ENCODE data around the gene PRAME. TPM values are rescaled to one million over a fixed set of nuclear protein-coding genes. Genes with fewer than 3 reads are reported as not detected.

Gene PRAME
- total RNA-seq, 1 donor from 2014 or later: not detected

DNA sequence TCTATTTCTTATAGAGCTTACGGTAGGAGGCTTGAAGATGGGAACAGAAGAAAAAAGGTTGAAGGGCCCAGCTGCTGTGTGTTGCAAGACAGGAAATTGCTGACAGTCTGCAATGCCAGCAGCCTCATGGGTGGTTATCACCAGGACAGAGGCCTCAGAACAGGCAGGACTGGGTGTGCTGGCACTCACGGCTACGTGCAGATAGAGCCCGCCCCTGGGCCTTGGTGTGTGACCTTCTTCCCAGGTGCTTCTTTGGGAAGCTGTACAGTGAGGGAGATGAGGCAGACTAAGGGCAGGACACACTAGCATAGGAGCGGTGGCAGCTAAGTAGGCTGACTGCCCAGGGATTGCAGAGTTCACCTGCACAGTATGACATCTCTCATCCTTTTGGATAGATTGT is 12.6 kb downstream of the PRAME start:
- DNase-seq (ENCODE audit: extremely low spot score in 2 of 2): no peak
- no peaks in the 10 kb centered on the region for H3K9me3 ChIP-seq
- no peaks in the 10 kb centered on the region for H3K27me3 ChIP-seq

DNA sequence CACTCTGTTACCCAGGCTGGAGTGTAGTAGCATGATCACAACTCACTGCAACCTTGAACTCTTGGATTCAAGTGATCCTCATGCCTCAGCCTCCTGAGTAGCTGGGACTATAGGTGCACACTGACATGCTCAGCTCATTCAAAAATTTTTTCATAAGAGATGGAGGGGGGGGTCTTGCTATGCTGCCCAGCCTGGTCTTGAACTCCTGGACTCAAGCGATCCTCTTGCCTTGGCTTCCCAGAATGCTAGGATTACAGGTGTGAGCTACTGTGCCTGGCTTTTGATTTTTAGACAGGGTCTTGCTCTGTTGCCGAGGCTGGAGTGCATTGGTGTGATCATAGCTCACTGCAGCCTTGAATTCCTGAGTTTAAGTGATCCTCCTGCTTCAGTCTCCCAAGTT is 14.0 kb downstream of the PRAME start:
- Histone ChIP-seq H3K27me3 (no peaks in the 10 kb centered on the region), H3K36me3 (no peaks in the 10 kb centered on the region), H3K4me1 (no peaks in the 10 kb centered on the region), H3K4me3 (no peak overlapping the region), H3K27ac (no peak overlapping the region), H3K9me3 (no peaks in the 10 kb centered on the region)
- no peak for DNase-seq (ENCODE audit: extremely low spot score in 2 of 2)
- TF ChIP-seq POLR2AphosphoS5 (IDR thresholded peaks at IDR 0.05; ENCODE audit: insufficient read depth in 1 of 2, low read depth in 1 of 2) (no peak), POLR2A (IDR thresholded peaks at IDR 0.05) (no peak)
- TF ChIP-seq, protein P1, sequence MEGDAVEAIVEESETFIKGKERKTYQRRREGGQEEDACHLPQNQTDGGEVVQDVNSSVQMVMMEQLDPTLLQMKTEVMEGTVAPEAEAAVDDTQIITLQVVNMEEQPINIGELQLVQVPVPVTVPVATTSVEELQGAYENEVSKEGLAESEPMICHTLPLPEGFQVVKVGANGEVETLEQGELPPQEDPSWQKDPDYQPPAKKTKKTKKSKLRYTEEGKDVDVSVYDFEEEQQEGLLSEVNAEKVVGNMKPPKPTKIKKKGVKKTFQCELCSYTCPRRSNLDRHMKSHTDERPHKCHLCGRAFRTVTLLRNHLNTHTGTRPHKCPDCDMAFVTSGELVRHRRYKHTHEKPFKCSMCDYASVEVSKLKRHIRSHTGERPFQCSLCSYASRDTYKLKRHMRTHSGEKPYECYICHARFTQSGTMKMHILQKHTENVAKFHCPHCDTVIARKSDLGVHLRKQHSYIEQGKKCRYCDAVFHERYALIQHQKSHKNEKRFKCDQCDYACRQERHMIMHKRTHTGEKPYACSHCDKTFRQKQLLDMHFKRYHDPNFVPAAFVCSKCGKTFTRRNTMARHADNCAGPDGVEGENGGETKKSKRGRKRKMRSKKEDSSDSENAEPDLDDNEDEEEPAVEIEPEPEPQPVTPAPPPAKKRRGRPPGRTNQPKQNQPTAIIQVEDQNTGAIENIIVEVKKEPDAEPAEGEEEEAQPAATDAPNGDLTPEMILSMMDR (IDR thresholded peaks at IDR 0.05): no peak
- intact Hi-C loops (cut with DNase I): no loop called here

More for the DNA sequence above, 12.6 kb downstream of the PRAME start:
- Histone ChIP-seq H3K4me3 (no peak overlapping the region), H3K27ac (no peak overlapping the region), H3K4me1 (no peaks in the 10 kb centered on the region), H3K36me3 (no peaks in the 10 kb centered on the region)
- TF ChIP-seq POLR2A (IDR thresholded peaks at IDR 0.05) (no peak), POLR2AphosphoS5 (IDR thresholded peaks at IDR 0.05; ENCODE audit: insufficient read depth in 1 of 2, low read depth in 1 of 2) (no peak)
- TF ChIP-seq, protein P1 (IDR thresholded peaks at IDR 0.05): no peak
- intact Hi-C loops (cut with DNase I): no loop called here

DNA sequence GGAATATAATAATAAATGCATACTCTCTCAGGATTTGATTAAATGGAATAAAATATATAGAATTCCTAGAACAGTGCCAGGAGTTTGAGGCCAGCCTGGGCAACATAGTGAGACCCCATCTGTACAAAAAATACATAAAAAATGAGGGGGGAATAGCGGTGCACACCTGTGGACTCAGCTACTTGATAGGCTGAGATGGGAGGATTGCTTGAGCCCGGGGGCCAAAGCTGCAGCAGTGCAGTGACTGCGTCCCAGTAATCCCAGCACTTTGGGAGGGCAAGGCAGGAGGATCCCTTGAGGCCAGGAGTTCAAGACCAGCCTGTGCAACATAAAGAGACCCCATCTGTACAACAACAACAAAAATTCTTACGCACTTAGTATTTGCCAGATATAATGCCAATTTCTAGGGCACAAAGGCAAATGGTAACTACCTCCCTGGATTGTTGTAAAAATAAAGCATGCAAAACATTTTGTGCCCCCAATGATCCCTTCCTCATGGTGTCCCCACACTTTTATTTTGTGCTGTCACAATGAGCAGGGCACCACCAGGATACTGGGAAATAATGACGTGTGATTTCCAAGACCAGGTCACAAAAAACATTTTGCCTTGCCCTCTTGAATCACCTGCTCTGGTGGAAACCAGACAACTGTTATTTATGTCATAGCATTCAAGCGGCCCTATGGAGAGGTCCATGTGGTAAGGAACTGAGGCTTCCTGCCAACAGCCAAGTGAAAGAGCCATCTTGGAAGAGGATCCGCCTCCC is 20.7 kb downstream of the PRAME start:
- Histone ChIP-seq H3K27me3 (no peaks in the 10 kb centered on the region), H3K4me3 (no peak overlapping the region), H3K9me3 (no peaks in the 10 kb centered on the region), H3K36me3 (no peaks in the 10 kb centered on the region), H3K4me1 (no peaks in the 10 kb centered on the region), H3K27ac (no peak overlapping the region)
- intact Hi-C loops (cut with DNase I): no loop called here
- no peak for DNase-seq (ENCODE audit: extremely low spot score in 2 of 2)
- TF ChIP-seq, protein P1 (IDR thresholded peaks at IDR 0.05): no peak
- no peak for TF ChIP-seq POLR2A (IDR thresholded peaks at IDR 0.05)

DNA sequence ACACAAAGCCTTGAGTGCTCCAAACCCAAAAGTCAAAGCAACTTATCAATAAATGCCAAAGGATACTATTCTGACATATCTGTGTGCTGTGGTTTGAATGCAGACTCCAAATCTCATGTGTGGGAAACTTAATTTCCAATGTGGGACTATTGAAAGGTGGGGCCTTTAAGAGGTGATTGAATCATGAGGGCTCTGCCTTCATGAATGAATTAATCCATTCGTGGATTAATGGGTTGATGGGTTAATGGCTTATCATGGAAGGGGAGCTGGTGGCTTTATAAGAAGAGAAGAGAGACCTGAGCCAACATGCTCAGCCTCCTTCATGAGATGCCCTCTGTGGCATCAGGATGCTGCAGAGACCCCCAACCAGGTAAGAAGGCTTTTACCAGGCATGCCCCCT is 22.1 kb downstream of the PRAME start:
- no peak for DNase-seq (ENCODE audit: extremely low spot score in 2 of 2)
- Histone ChIP-seq H3K27me3 (no peaks in the 10 kb centered on the region), H3K36me3 (no peaks in the 10 kb centered on the region), H3K4me3 (no peak overlapping the region), H3K27ac (no peak overlapping the region), H3K9me3 (no peaks in the 10 kb centered on the region), H3K4me1 (no peaks in the 10 kb centered on the region)
- intact Hi-C loops (cut with DNase I): no loop called here
- TF ChIP-seq POLR2A (IDR thresholded peaks at IDR 0.05) (no peak), POLR2AphosphoS5 (IDR thresholded peaks at IDR 0.05; ENCODE audit: insufficient read depth in 1 of 2, low read depth in 1 of 2) (no peak)
- TF ChIP-seq, protein P1 (IDR thresholded peaks at IDR 0.05): no peak

DNA sequence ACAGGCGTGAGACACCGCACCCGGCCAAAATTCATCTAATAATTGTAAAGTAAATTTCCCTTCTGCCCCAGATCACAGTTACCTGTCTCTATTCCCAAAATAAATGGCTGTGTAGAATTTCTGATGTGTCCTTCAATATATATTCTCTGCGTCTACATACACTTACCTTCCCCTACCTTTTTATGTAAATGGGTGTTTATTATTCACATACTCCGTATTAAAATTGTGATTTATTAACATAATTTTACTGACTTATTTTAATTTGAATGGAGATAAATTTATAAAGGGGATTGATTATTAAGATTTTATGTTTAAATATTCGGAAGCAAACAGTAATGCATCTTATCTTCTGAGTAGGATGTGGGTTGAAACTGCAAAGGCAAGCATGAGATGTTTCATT is 22.6 kb downstream of the PRAME start:
- H3K9me3 ChIP-seq: no peaks in the 10 kb centered on the region
- TF ChIP-seq, protein P1 (IDR thresholded peaks at IDR 0.05): no peak
- no peak for TF ChIP-seq POLR2A (IDR thresholded peaks at IDR 0.05)
- no peak for TF ChIP-seq POLR2AphosphoS5 (IDR thresholded peaks at IDR 0.05; ENCODE audit: insufficient read depth in 1 of 2, low read depth in 1 of 2)
- intact Hi-C loops (cut with DNase I): no loop called here
- DNase-seq (ENCODE audit: extremely low spot score in 2 of 2): no peak
- no peak overlapping the region for H3K27ac ChIP-seq
- no peaks in the 10 kb centered on the region for H3K27me3 ChIP-seq
- H3K4me1 ChIP-seq: no peaks in the 10 kb centered on the region
- H3K36me3 ChIP-seq: no peaks in the 10 kb centered on the region
- no peak overlapping the region for H3K4me3 ChIP-seq
